Fibroblast of lung (primary cell): ENCODE measurements around the gene PHOSPHO2. TPM values are rescaled to one million over a fixed set of nuclear protein-coding genes. Genes with fewer than 3 reads are reported as not detected.

Source experiments
- DNase-seq, 2 donors: peaks; one replicate each; pipeline versions ENCODE4 v3.0.0 to v3.0.0-alpha.2; 2010; ENCODE audit warnings: low read depth in 2 of 2
- H2AFZ ChIP-seq: 2 replicates; pipeline ENCODE4 v1.5.1; 2012; ENCODE audit warnings: low read length, control low read depth, inconsistent platforms
- H3K27ac ChIP-seq: 2 replicates; pipeline ENCODE4 v1.5.1; 2011; ENCODE audit warnings: low read length, control low read depth; ENCODE audit not compliant: insufficient read depth
- H3K27me3 ChIP-seq: 2 replicates; pipeline ENCODE4 v1.5.1; 2011; ENCODE audit warnings: mild to moderate bottlenecking, low read length; ENCODE audit not compliant: control insufficient read depth, insufficient read depth
- H3K36me3 ChIP-seq: 2 replicates; pipeline ENCODE4 v1.5.1; 2011; ENCODE audit warnings: low read length; ENCODE audit not compliant: control insufficient read depth, insufficient read depth
- H3K4me1 ChIP-seq: 2 replicates; pipeline ENCODE4 v1.5.1; 2011; ENCODE audit warnings: low read length; ENCODE audit not compliant: control insufficient read depth, insufficient read depth; ENCODE audit errors: extremely low read depth
- H3K4me2 ChIP-seq: 2 replicates; pipeline ENCODE4 v1.5.1; 2011; ENCODE audit warnings: low read length, control low read depth; ENCODE audit not compliant: insufficient read depth; ENCODE audit errors: extremely low read depth
- H3K4me3 ChIP-seq, 4 experiments: fragments of 200-600 bp in 1 of 4; sonication (generic) in 1 of 4; replicated peaks in 1 of 4; 2 replicates each; pipeline ENCODE4 v1.5.1; 2011 to 2016; ENCODE audit warnings: low read length in 4 of 4, low read depth in 3 of 4, mild to moderate bottlenecking in 3 of 4, control low read depth in 2 of 4, inconsistent platforms in 1 of 4, mixed read lengths in 1 of 4; ENCODE audit not compliant: insufficient read depth in 1 of 4; ENCODE audit errors: control extremely low read depth in 1 of 4
- H3K79me2 ChIP-seq: 2 replicates; pipeline ENCODE4 v1.5.1; 2012; ENCODE audit warnings: mild to moderate bottlenecking, low read length, inconsistent platforms; ENCODE audit not compliant: control insufficient read depth, insufficient read depth
- H3K9ac ChIP-seq: 2 replicates; pipeline ENCODE4 v1.5.1; 2011; ENCODE audit warnings: mild to moderate bottlenecking, low read length, control low read depth; ENCODE audit not compliant: insufficient read depth
- H3K9me3 ChIP-seq: 2 replicates; pipeline ENCODE4 v1.5.1; 2012; ENCODE audit warnings: low read depth, low read length; ENCODE audit not compliant: control insufficient read depth, insufficient read depth
- H4K20me1 ChIP-seq: 2 replicates; pipeline ENCODE4 v1.5.1; 2011; ENCODE audit warnings: low read length; ENCODE audit not compliant: control insufficient read depth, insufficient read depth; ENCODE audit errors: extremely low read depth
- CTCF ChIP-seq, 2 donors: IDR thresholded peaks in 1 of 2; conservative IDR thresholded peaks in 1 of 2; 1 replicate in 1 of 2; 2 replicates in 1 of 2; pipeline ENCODE4 v1.5.1; 2011 to 2012; ENCODE audit warnings: low read length in 2 of 2, control low read depth in 1 of 2, inconsistent platforms in 1 of 2, low read depth in 1 of 2, mild to moderate bottlenecking in 1 of 2
- EZH2 ChIP-seq: IDR thresholded peaks from 2 replicates; pipeline ENCODE4 v1.5.1; 2012; ENCODE audit warnings: low read length, control low read depth, mild to moderate bottlenecking; ENCODE audit errors: missing control alignments
- polyA plus RNA-seq, 2 donors: library from polyadenylated mRNA; depleted of rRNA in 1 of 2; stranded (reverse) in 1 of 2; unstranded in 1 of 2; fragments of >200 nt; gene quantifications; 2 replicates each; pipeline ENCODE4 v1.2.1, GENCODE V29; 2011 to 2012; ENCODE audit warnings: missing spikeins in 1 of 2
- total RNA-seq: library from RNA; depleted of rRNA; stranded (reverse); fragments of >200 nt; gene quantifications from 2 replicates; pipeline ENCODE4 v1.2.1, GENCODE V29; 2014

Gene PHOSPHO2
- total and polyA plus RNA-seq, 2 donors (not counting 1 experiment from before 2014, with no cell fraction given) = 2.8 to 5.4 TPM

- Histone ChIP-seq H3K79me2 (no peaks in the 10 kb centered on the region), H4K20me1 (no peaks in the 10 kb centered on the region), H3K27me3 (peaks cover 2% of the 10 kb centered on the region), H3K36me3 (no peaks in the 10 kb centered on the region), H3K9me3 (no peaks in the 10 kb centered on the region), H3K9ac (no peak overlapping the region), H3K27ac (no peak overlapping the region), H3K4me2 (no peak overlapping the region), H3K4me1 (no peaks in the 10 kb centered on the region), H3K4me3 (no peak overlapping the region), H2AFZ (no peak overlapping the region)
- TF ChIP-seq CTCF (conservative IDR thresholded peaks at IDR 0.05 in 1 of 2, IDR thresholded peaks at IDR 0.05 in 1 of 2; ENCODE audit: low read depth in 1 of 2, low read length in 2 of 2) (no peak), EZH2 (no peak)
- no peak for DNase-seq
These were observed 34.9 kb upstream of the PHOSPHO2 start for GRCh38 chr2:169659320-169659719.

- Histone ChIP-seq H3K79me2 (no peaks in the 10 kb centered on the region), H3K4me1 (no peaks in the 10 kb centered on the region), H3K9ac (no peak overlapping the region), H4K20me1 (no peaks in the 10 kb centered on the region), H3K4me2 (no peak overlapping the region), H2AFZ (no peak overlapping the region), H3K9me3 (no peaks in the 10 kb centered on the region), H3K36me3 (no peaks in the 10 kb centered on the region), H3K27me3 (peaks cover 2% of the 10 kb centered on the region), H3K27ac (no peak overlapping the region), H3K4me3 (no peak overlapping the region)
- DNase-seq = no peak
- no peak for TF ChIP-seq CTCF (conservative IDR thresholded peaks at IDR 0.05 in 1 of 2, IDR thresholded peaks at IDR 0.05 in 1 of 2; ENCODE audit: low read depth in 1 of 2, low read length in 2 of 2)
- no peak for TF ChIP-seq EZH2
These were observed 33.0 kb upstream of the PHOSPHO2 start for GRCh38 chr2:169661265-169661664.

DNA sequence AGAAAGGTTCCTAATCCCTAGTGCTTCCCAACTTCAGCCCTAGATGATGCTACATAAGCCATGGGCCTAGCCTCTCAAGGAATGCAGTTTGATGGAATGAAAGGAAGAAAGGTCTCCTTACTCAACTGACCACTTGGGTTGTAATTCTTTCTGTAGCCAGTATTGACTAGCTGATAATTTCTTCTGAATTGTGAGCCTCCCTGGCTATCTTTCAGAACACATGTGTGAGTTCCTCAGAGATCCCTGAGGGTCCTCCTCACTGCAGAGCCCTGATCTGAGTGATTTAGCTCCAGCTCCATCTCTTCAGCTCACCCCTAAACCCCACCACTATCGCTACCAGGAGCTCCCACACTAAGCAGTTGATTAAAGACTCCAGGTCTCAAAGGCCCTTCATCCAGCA is 31.5 kb upstream of the PHOSPHO2 start:
- no peak for DNase-seq
- no peaks in the 10 kb centered on the region for H4K20me1 ChIP-seq
- TF ChIP-seq CTCF (conservative IDR thresholded peaks at IDR 0.05 in 1 of 2, IDR thresholded peaks at IDR 0.05 in 1 of 2; ENCODE audit: low read depth in 1 of 2, low read length in 2 of 2) = no peak
- no peak for TF ChIP-seq EZH2
- no peak overlapping the region for H3K27ac ChIP-seq
- no peak overlapping the region for H3K4me3 ChIP-seq
- no peaks in the 10 kb centered on the region for H3K36me3 ChIP-seq
- peaks cover 2% of the 10 kb centered on the region for H3K27me3 ChIP-seq
- H2AFZ ChIP-seq = no peak overlapping the region
- H3K9ac ChIP-seq = no peak overlapping the region
- H3K4me2 ChIP-seq = no peak overlapping the region
- H3K9me3 ChIP-seq = no peaks in the 10 kb centered on the region
- no peaks in the 10 kb centered on the region for H3K79me2 ChIP-seq
- H3K4me1 ChIP-seq = no peaks in the 10 kb centered on the region
